IMR-90 (cell line): ENCODE results near the gene GHR. TPM values are rescaled to one million over a fixed set of nuclear protein-coding genes. Genes with fewer than 3 reads are reported as not detected.

Source experiments
- ATAC-seq: fragments of 200-7000 bp; cut with Tn5 transposase; 2 replicates; pipeline ENCODE4 v1.9.1; 2020; ENCODE audit warnings: low read depth, mild to moderate bottlenecking, moderate library complexity
- BruUV-seq: library from RNA; stranded (reverse); fragments of 400-500 nt; replicated peaks from 2 replicates; lab custom pipeline; 2021; lab: Mats Ljungman, UMichigan
- CTCF ChIA-PET: fragments of 300-600 bp; formaldehyde crosslinking; extraction: SDS; loops from one replicate; lab custom pipeline; 2021; ENCODE audit warnings: antibody characterized with exemption; lab: Yijun Ruan, JAX
- POLR2A ChIA-PET: fragments of 300-600 bp; sonication (Branson Sonifier 250); formaldehyde crosslinking; loops from one replicate; lab custom pipeline; 2022; ENCODE audit warnings: antibody characterized with exemption; ENCODE audit not compliant: unreplicated experiment; lab: Charles Lee
- DNase-seq: peaks from one replicate; pipeline ENCODE4 v3.0.0; 2013
- H2AFZ ChIP-seq: replicated peaks from 2 replicates; pipeline ENCODE3; 2013; ENCODE audit warnings: low read length, mild to moderate bottlenecking; ENCODE audit not compliant: poor library complexity
- H2AK5ac ChIP-seq: 2 replicates; pipeline ENCODE4 v1.6.1; 2013; ENCODE audit warnings: low read depth, low read length, inconsistent platforms
- H2AK9ac ChIP-seq: replicated peaks from 2 replicates; pipeline ENCODE3; 2013; ENCODE audit warnings: mild to moderate bottlenecking, low read depth, low read length, moderate library complexity; ENCODE audit not compliant: poor library complexity
- H2BK120ac ChIP-seq: 2 replicates; pipeline ENCODE4 v1.6.1; 2013; ENCODE audit warnings: low read depth, low read length, inconsistent platforms
- H2BK15ac ChIP-seq: 3 replicates; pipeline ENCODE4 v1.6.1; 2013; ENCODE audit warnings: low read depth, low read length, inconsistent platforms
- H2BK20ac ChIP-seq: 2 replicates; pipeline ENCODE4 v1.6.1; 2013; ENCODE audit warnings: low read depth, mild to moderate bottlenecking, inconsistent platforms, low read length, moderate library complexity
- H2BK5ac ChIP-seq: 2 replicates; pipeline ENCODE4 v1.6.1; 2013; ENCODE audit warnings: mild to moderate bottlenecking, low read depth, low read length, inconsistent platforms; ENCODE audit not compliant: poor library complexity, severe bottlenecking
- H3K14ac ChIP-seq: replicated peaks from 2 replicates; pipeline ENCODE4 v1.6.1; 2013; ENCODE audit warnings: low read depth, low read length, inconsistent platforms
- H3K18ac ChIP-seq: 2 replicates; pipeline ENCODE4 v1.6.1; 2013; ENCODE audit warnings: low read depth, low read length, control low read depth
- H3K23ac ChIP-seq: 2 replicates; pipeline ENCODE4 v1.6.1; 2013; ENCODE audit warnings: low read depth, low read length, inconsistent platforms
- H3K27ac ChIP-seq: 2 replicates; pipeline ENCODE4 v1.5.1; 2013; ENCODE audit warnings: mild to moderate bottlenecking, control low read depth, low read length; ENCODE audit not compliant: insufficient read depth
- H3K27me3 ChIP-seq: 2 replicates; pipeline ENCODE4 v1.6.1; 2013; ENCODE audit warnings: low read length; ENCODE audit not compliant: control insufficient read depth, insufficient read depth
- H3K36me3 ChIP-seq: 2 replicates; pipeline ENCODE4 v1.6.1; 2013; ENCODE audit warnings: low read length, mixed read lengths; ENCODE audit not compliant: control insufficient read depth, insufficient read depth
- H3K4ac ChIP-seq: 2 replicates; pipeline ENCODE4 v1.6.1; 2013; ENCODE audit warnings: low read depth, low read length, inconsistent platforms
- H3K4me1 ChIP-seq: 2 replicates; pipeline ENCODE4 v1.6.1; 2013; ENCODE audit warnings: low read length, mixed read lengths; ENCODE audit not compliant: control insufficient read depth, insufficient read depth
- H3K4me2 ChIP-seq: 2 replicates; pipeline ENCODE4 v1.6.1; 2013; ENCODE audit warnings: low read depth, mild to moderate bottlenecking, control low read depth, low read length, moderate library complexity
- H3K4me3 ChIP-seq: 2 replicates; pipeline ENCODE4 v1.5.1; 2013; ENCODE audit warnings: low read depth, mild to moderate bottlenecking, control low read depth, low read length, moderate library complexity; ENCODE audit not compliant: insufficient read depth
- H3K56ac ChIP-seq: 2 replicates; pipeline ENCODE4 v1.6.1; 2013; ENCODE audit warnings: low read length, inconsistent platforms; ENCODE audit not compliant: insufficient read depth; ENCODE audit errors: extremely low read depth
- H3K79me1 ChIP-seq, 2 experiments: 2 replicates each; pipeline ENCODE4 v1.6.1; 2013; ENCODE audit warnings: low read length in 2 of 2, inconsistent platforms in 1 of 2, low read depth in 1 of 2
- H3K9ac ChIP-seq: 2 replicates; pipeline ENCODE4 v1.6.1; 2013; ENCODE audit warnings: low read depth, low read length, control low read depth
- H3K9me1 ChIP-seq: 2 replicates; pipeline ENCODE4 v1.6.1; 2013; ENCODE audit warnings: low read length, inconsistent platforms; ENCODE audit not compliant: insufficient read depth
- H3K9me3 ChIP-seq: 2 replicates; pipeline ENCODE4 v1.6.1; 2013; ENCODE audit warnings: low read length; ENCODE audit not compliant: control insufficient read depth, insufficient read depth
- H4K20me1 ChIP-seq: 2 replicates; pipeline ENCODE4 v1.6.1; 2013; ENCODE audit warnings: low read length, inconsistent platforms; ENCODE audit not compliant: insufficient read depth
- H4K5ac ChIP-seq: 2 replicates; pipeline ENCODE4 v1.6.1; 2013; ENCODE audit warnings: mild to moderate bottlenecking, low read depth, low read length, control low read depth
- H4K8ac ChIP-seq, 2 experiments: 2 replicates each; pipeline ENCODE4 v1.6.1; 2013; ENCODE audit warnings: low read depth in 2 of 2, low read length in 2 of 2, control low read depth in 1 of 2, inconsistent platforms in 1 of 2
- H4K91ac ChIP-seq: 2 replicates; pipeline ENCODE4 v1.6.1; 2013; ENCODE audit warnings: low read depth, low read length, inconsistent platforms; ENCODE audit not compliant: insufficient read depth
- BHLHE40 ChIP-seq: fragments of 150-350 bp; IDR thresholded peaks from 2 replicates; pipeline ENCODE4 v1.6.1; 2016; ENCODE audit warnings: mild to moderate bottlenecking, low read depth, low read length
- CEBPB ChIP-seq: IDR thresholded peaks from 2 replicates; pipeline ENCODE4 v1.6.1; 2012; ENCODE audit warnings: low read depth, low read length, improper control_type of control experiment
- ELK1 ChIP-seq: fragments of 150-350 bp; IDR thresholded peaks from 2 replicates; pipeline ENCODE4 v1.6.1; 2016; ENCODE audit warnings: low read depth, mild to moderate bottlenecking, low read length, moderate library complexity, borderline replicate concordance
- FOS ChIP-seq: fragments of 150-350 bp; IDR thresholded peaks from 2 replicates; pipeline ENCODE4 v1.6.1; 2016; ENCODE audit warnings: low read depth, low read length
- MAFK ChIP-seq: IDR thresholded peaks from 2 replicates; pipeline ENCODE4 v1.6.1; 2012; ENCODE audit warnings: low read depth, low read length, improper control_type of control experiment
- MAZ ChIP-seq: IDR thresholded peaks from 2 replicates; pipeline ENCODE4 v1.6.1; 2012; ENCODE audit warnings: low read depth, mild to moderate bottlenecking, low read length, improper control_type of control experiment, moderate library complexity, borderline replicate concordance
- MXI1 ChIP-seq: IDR thresholded peaks from 2 replicates; pipeline ENCODE4 v1.6.1; 2012; ENCODE audit warnings: low read depth, mild to moderate bottlenecking, low read length, moderate library complexity, borderline replicate concordance
- POLR2A ChIP-seq: IDR thresholded peaks from 2 replicates; pipeline ENCODE4 v1.6.1; 2012; ENCODE audit warnings: mild to moderate bottlenecking, low read depth, low read length
- RAD21 ChIP-seq: IDR thresholded peaks from 2 replicates; pipeline ENCODE4 v1.6.1; 2012; ENCODE audit warnings: low read length, improper control_type of control experiment
- RCOR1 ChIP-seq: IDR thresholded peaks from 2 replicates; pipeline ENCODE4 v1.6.1; 2012; ENCODE audit warnings: mild to moderate bottlenecking, low read length, improper control_type of control experiment; ENCODE audit not compliant: insufficient replicate concordance
- WGBS, 2 experiments: methylation state at CpG; one replicate each; pipeline versions ENCODE4 v1.1.5 to v1.1.7; 2013; ENCODE audit warnings: missing lambda C conversion rate in 2 of 2; ENCODE audit not compliant: insufficient read length in 1 of 2; ENCODE audit errors: extremely low coverage in 2 of 2; 5-methylcytosine and 5-hydroxymethylcytosine counted together
- dilution Hi-C: fragments of 300-500 bp; cut with HindIII; formaldehyde crosslinking; loops from one replicate; pipeline ENCODE4 v1.14.3; 2018; ENCODE audit warnings: low sequenced_read_pairs; ENCODE audit not compliant: unreplicated experiment
- in situ Hi-C: fragments of 300-500 bp; cut with MboI; formaldehyde crosslinking; loops from 3 replicates; pipeline ENCODE4 v1.14.3; 2019; ENCODE audit warnings: low sequenced_read_pairs, inconsistent platforms, mixed read lengths
- intact Hi-C: fragments of 100-400 bp; cut with micrococcal nuclease; formaldehyde crosslinking; loops from 2 replicates; pipeline ENCODE4 v1.10.0; 2022
- polyA plus RNA-seq, 3 experiments: library from polyadenylated mRNA; depleted of rRNA; stranded (reverse); fragments of >200 nt; gene quantifications; 2 replicates each; pipeline ENCODE4 v1.2.3, GENCODE V29; 2012; ENCODE audit warnings: low replicate concordance in 1 of 3
- total RNA-seq: library from RNA; depleted of rRNA; stranded (reverse); fragments of >200 nt; gene quantifications from 2 replicates; pipeline ENCODE4 v1.2.3, GENCODE V29; 2012
- TF ChIP-seq, protein P1 (sequence below): conservative IDR thresholded peaks from 2 replicates; pipeline ENCODE4 v1.5.1; 2012; ENCODE audit warnings: mild to moderate bottlenecking, low read depth, low read length, improper control_type of control experiment

The GHR gene
- total and polyA plus RNA-seq, 2 of the 4 experiments (the other 2 are of a cell fraction), result 0.36 to 1.1 TPM

DNA sequence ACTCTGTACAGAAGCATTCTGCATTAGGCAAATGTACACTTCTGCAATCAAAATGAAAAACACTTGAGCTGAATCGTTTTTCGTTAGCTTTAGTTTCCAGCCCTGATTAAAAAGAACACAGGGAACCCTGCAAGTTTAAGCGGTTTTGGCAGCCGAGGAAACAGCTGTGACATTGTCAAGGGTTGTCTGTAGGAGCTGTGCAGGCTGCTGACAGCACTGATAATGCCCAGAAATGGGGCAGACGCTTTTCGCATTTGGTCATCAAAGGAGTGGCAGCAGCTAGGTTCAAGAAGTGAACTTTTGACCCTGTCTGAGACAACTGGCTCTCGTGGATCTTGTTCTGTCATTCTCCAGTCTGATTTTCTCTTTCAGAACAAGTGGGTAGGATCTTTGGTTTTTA is 167.8 kb downstream of the GHR start:
- Histone ChIP-seq H3K4me2 (no peak overlapping the region), H3K27ac (no peak overlapping the region)
- BruUV-seq, result no TSS peak

More for the DNA sequence above, 167.8 kb downstream of the GHR start:
- no peak overlapping the region for H2BK15ac ChIP-seq
- no peak overlapping the region for H3K4ac ChIP-seq
- H3K9me1 ChIP-seq, result no peaks in the 10 kb centered on the region
- ATAC-seq (no peak), DNase-seq (no peak)
- in situ Hi-C loops (loop anchor here (25.0 kb wide), 1 partner anchor 729 kb away; the partner anchor contains the start of gene OXCT1), dilution Hi-C loops (no loop called here), intact Hi-C loops (no loop called here)
- no peak overlapping the region for H3K18ac ChIP-seq
- H2BK5ac ChIP-seq, result no peak overlapping the region
- H3K9ac ChIP-seq, result no peak overlapping the region
- no peak overlapping the region for H4K91ac ChIP-seq
- H3K4me1 ChIP-seq, result no peaks in the 10 kb centered on the region
- POLR2A ChIA-PET, result no interaction called here
- no peak overlapping the region for H2AK9ac ChIP-seq
- H3K14ac ChIP-seq, result no peak overlapping the region
- H2AK5ac ChIP-seq, result no peak overlapping the region
- H4K8ac ChIP-seq, result no peak overlapping the region
- H3K4me3 ChIP-seq, result no peak overlapping the region
- no peak overlapping the region for H2BK120ac ChIP-seq
- no peak overlapping the region for H2AFZ ChIP-seq
- no peak overlapping the region for H4K5ac ChIP-seq
- CTCF ChIA-PET, result no interaction called here
- H3K79me1 ChIP-seq, result no peaks in the 10 kb centered on the region
- no peak overlapping the region for H3K23ac ChIP-seq
- H4K20me1 ChIP-seq, result no peaks in the 10 kb centered on the region
- no peaks in the 10 kb centered on the region for H3K9me3 ChIP-seq
- TF ChIP-seq POLR2A (no peak), RCOR1 (no peak), ELK1 (no peak), MXI1 (no peak), FOS (no peak), MAFK (no peak), RAD21 (no peak), CEBPB (no peak), MAZ (no peak), BHLHE40 (no peak)
- TF ChIP-seq, protein P1, sequence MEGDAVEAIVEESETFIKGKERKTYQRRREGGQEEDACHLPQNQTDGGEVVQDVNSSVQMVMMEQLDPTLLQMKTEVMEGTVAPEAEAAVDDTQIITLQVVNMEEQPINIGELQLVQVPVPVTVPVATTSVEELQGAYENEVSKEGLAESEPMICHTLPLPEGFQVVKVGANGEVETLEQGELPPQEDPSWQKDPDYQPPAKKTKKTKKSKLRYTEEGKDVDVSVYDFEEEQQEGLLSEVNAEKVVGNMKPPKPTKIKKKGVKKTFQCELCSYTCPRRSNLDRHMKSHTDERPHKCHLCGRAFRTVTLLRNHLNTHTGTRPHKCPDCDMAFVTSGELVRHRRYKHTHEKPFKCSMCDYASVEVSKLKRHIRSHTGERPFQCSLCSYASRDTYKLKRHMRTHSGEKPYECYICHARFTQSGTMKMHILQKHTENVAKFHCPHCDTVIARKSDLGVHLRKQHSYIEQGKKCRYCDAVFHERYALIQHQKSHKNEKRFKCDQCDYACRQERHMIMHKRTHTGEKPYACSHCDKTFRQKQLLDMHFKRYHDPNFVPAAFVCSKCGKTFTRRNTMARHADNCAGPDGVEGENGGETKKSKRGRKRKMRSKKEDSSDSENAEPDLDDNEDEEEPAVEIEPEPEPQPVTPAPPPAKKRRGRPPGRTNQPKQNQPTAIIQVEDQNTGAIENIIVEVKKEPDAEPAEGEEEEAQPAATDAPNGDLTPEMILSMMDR, result no peak
- 3% methylated on average over 4 of the region's 7 CpGs; no CpG with 5 or more reads in 1 of the 2 experiments for WGBS, 2 experiments
- no peaks in the 10 kb centered on the region for H3K27me3 ChIP-seq
- no peak overlapping the region for H3K56ac ChIP-seq
- no peaks in the 10 kb centered on the region for H3K36me3 ChIP-seq
- no peak overlapping the region for H2BK20ac ChIP-seq
